Astrocyte (in vitro differentiated cells and primary cell): Measurements from ENCODE around the gene PRSS38. TPM values are rescaled to one million over a fixed set of nuclear protein-coding genes. Genes with fewer than 3 reads are reported as not detected.

Experiments used
- DNase-seq: peaks from one replicate; pipeline ENCODE4 v3.0.0-alpha.2; 2010; ENCODE audit warnings: low read depth
- FAIRE-seq: peaks from 2 replicates; lab custom pipeline; 2011; peaks lifted over from hg19 to GRCh38; lab: Jason Lieb, UNC
- H2AFZ ChIP-seq: 2 replicates; pipeline ENCODE4 v1.6.0; 2012; ENCODE audit warnings: low read depth, low read length, inconsistent platforms
- H3K27ac ChIP-seq: 2 replicates; pipeline ENCODE4 v1.5.1; 2011; ENCODE audit warnings: low read depth, low read length, inconsistent platforms
- H3K27me3 ChIP-seq: 2 replicates; pipeline ENCODE4 v1.6.0; 2011; ENCODE audit warnings: low read length, inconsistent platforms; ENCODE audit not compliant: insufficient read depth
- H3K36me3 ChIP-seq: 2 replicates; pipeline ENCODE4 v1.5.1; 2011; ENCODE audit warnings: low read length, inconsistent platforms; ENCODE audit not compliant: insufficient read depth
- H3K4me1 ChIP-seq: 2 replicates; pipeline ENCODE4 v1.5.1; 2011; ENCODE audit warnings: low read length, inconsistent platforms; ENCODE audit not compliant: insufficient read depth
- H3K4me2 ChIP-seq: 2 replicates; pipeline ENCODE4 v1.6.0; 2012; ENCODE audit warnings: low read length, inconsistent platforms
- H3K4me3 ChIP-seq: 2 replicates; pipeline ENCODE4 v1.5.1; 2011; ENCODE audit warnings: low read depth, mild to moderate bottlenecking, low read length, inconsistent platforms; ENCODE audit not compliant: insufficient read depth
- H3K79me2 ChIP-seq: 2 replicates; pipeline ENCODE4 v1.6.0; 2012; ENCODE audit warnings: mild to moderate bottlenecking, low read length, inconsistent platforms; ENCODE audit not compliant: insufficient read depth
- H3K9ac ChIP-seq: 2 replicates; pipeline ENCODE4 v1.6.0; 2012; ENCODE audit warnings: mild to moderate bottlenecking, low read length, inconsistent platforms
- H3K9me3 ChIP-seq: 2 replicates; pipeline ENCODE4 v1.5.1; 2012; ENCODE audit warnings: low read depth, mild to moderate bottlenecking, low read length, inconsistent platforms; ENCODE audit not compliant: insufficient read depth
- H4K20me1 ChIP-seq: 2 replicates; pipeline ENCODE4 v1.6.0; 2012; ENCODE audit warnings: low read length, inconsistent platforms; ENCODE audit not compliant: insufficient read depth
- H3K27ac Mint-ChIP-seq: one replicate; pipeline ENCODE4 v1.8.0; 2021; ENCODE audit warnings: mild to moderate bottlenecking, mixed read lengths; ENCODE audit not compliant: unreplicated experiment
- H3K27me3 Mint-ChIP-seq: one replicate; pipeline ENCODE4 v1.8.0; 2021; ENCODE audit warnings: low read depth, mixed read lengths; ENCODE audit not compliant: unreplicated experiment
- H3K36me3 Mint-ChIP-seq: one replicate; pipeline ENCODE4 v1.8.0; 2021; ENCODE audit warnings: low read depth, mixed read lengths; ENCODE audit not compliant: unreplicated experiment
- H3K4me1 Mint-ChIP-seq: one replicate; pipeline ENCODE4 v1.8.0; 2021; ENCODE audit warnings: low read depth, mixed read lengths; ENCODE audit not compliant: unreplicated experiment
- H3K4me3 Mint-ChIP-seq: one replicate; pipeline ENCODE4 v1.8.0; 2021; ENCODE audit warnings: mild to moderate bottlenecking, moderate library complexity, mixed read lengths; ENCODE audit not compliant: unreplicated experiment
- H3K9me3 Mint-ChIP-seq: one replicate; pipeline ENCODE4 v1.8.0; 2021; ENCODE audit warnings: mild to moderate bottlenecking, mixed read lengths; ENCODE audit not compliant: unreplicated experiment
- CTCF ChIP-seq: IDR thresholded peaks from 2 replicates; pipeline ENCODE4 v1.5.1; 2011; ENCODE audit warnings: low read depth, mild to moderate bottlenecking, inconsistent platforms, low read length, moderate library complexity; ENCODE audit not compliant: insufficient read depth
- EZH2 ChIP-seq: IDR thresholded peaks from 2 replicates; pipeline ENCODE4 v1.6.1; 2012; ENCODE audit warnings: mild to moderate bottlenecking, low read length, inconsistent platforms; ENCODE audit not compliant: insufficient read depth
- total RNA-seq: library from RNA; stranded (reverse); gene quantifications from 2 replicates; pipeline ENCODE4 v1.2.1, GENCODE V29; 2021

The PRSS38 gene
- total RNA-seq, 1 donor from 2014 or later, result not detected

GRCh38 chr1:227793948-227794816 lies 21.3 kb upstream of the PRSS38 start:
- no peak overlapping the region for H3K27ac Mint-ChIP-seq
- Histone ChIP-seq H4K20me1 (no peaks in the 10 kb centered on the region), H3K9me3 (no peaks in the 10 kb centered on the region), H3K79me2 (no peaks in the 10 kb centered on the region), H2AFZ (peak overlapping the region; percentile 11), H3K4me1 (peaks cover 25% of the 10 kb centered on the region), H3K36me3 (no peaks in the 10 kb centered on the region), H3K9ac (peak overlapping the region; percentile 30), H3K27me3 (peaks cover 4% of the 10 kb centered on the region), H3K27ac (peak overlapping the region; percentile 44), H3K4me2 (peak overlapping the region; percentile 77), H3K4me3 (peak overlapping the region; percentile 21)
- no peaks in the 10 kb centered on the region for H3K9me3 Mint-ChIP-seq
- no peak for TF ChIP-seq EZH2
- no peak for TF ChIP-seq CTCF
- peaks cover 18% of the 10 kb centered on the region for H3K27me3 Mint-ChIP-seq
- no peaks in the 10 kb centered on the region for H3K36me3 Mint-ChIP-seq
- H3K4me1 Mint-ChIP-seq, result peaks cover 4% of the 10 kb centered on the region
- peak; percentile 91 for DNase-seq
- no peak overlapping the region for H3K4me3 Mint-ChIP-seq
- FAIRE-seq, result no peak

GRCh38 chr1:227794817-227795192 lies 20.7 kb upstream of the PRSS38 start:
- no peaks in the 10 kb centered on the region for H3K9me3 ChIP-seq
- TF ChIP-seq CTCF (no peak), EZH2 (no peak)
- Mint-ChIP-seq H3K27ac (no peak overlapping the region), H3K4me3 (no peak overlapping the region), H3K4me1 (peaks cover 4% of the 10 kb centered on the region), H3K9me3 (no peaks in the 10 kb centered on the region), H3K27me3 (peaks cover 21% of the 10 kb centered on the region), H3K36me3 (no peaks in the 10 kb centered on the region)
- peaks cover 4% of the 10 kb centered on the region for H3K27me3 ChIP-seq
- peak overlapping the region; percentile 77 for H3K4me2 ChIP-seq
- H3K9ac ChIP-seq, result peak overlapping the region; percentile 21
- no peak for DNase-seq
- no peaks in the 10 kb centered on the region for H4K20me1 ChIP-seq
- H3K4me1 ChIP-seq, result peaks cover 20% of the 10 kb centered on the region
- FAIRE-seq, result no peak
- peak overlapping the region; percentile 11 for H2AFZ ChIP-seq
- H3K4me3 ChIP-seq, result no peak overlapping the region
- no peaks in the 10 kb centered on the region for H3K36me3 ChIP-seq
- peak overlapping the region; percentile 44 for H3K27ac ChIP-seq
- H3K79me2 ChIP-seq, result no peaks in the 10 kb centered on the region

GRCh38 chr1:227795732-227796131 lies 19.7 kb upstream of the PRSS38 start:
- H4K20me1 ChIP-seq, result no peaks in the 10 kb centered on the region
- no peaks in the 10 kb centered on the region for H3K36me3 Mint-ChIP-seq
- H3K36me3 ChIP-seq, result no peaks in the 10 kb centered on the region
- no peak overlapping the region for H3K4me3 Mint-ChIP-seq
- H3K4me1 Mint-ChIP-seq, result peaks cover 4% of the 10 kb centered on the region
- H3K27me3 Mint-ChIP-seq, result peaks cover 16% of the 10 kb centered on the region
- H3K27ac ChIP-seq, result no peak overlapping the region
- no peaks in the 10 kb centered on the region for H3K9me3 Mint-ChIP-seq
- DNase-seq, result no peak
- no peak for TF ChIP-seq CTCF
- no peak for TF ChIP-seq EZH2
- H3K27ac Mint-ChIP-seq, result no peak overlapping the region
- no peaks in the 10 kb centered on the region for H3K9me3 ChIP-seq
- H3K27me3 ChIP-seq, result peaks cover 4% of the 10 kb centered on the region
- H3K4me3 ChIP-seq, result no peak overlapping the region
- H3K79me2 ChIP-seq, result no peaks in the 10 kb centered on the region
- H3K4me1 ChIP-seq, result peaks cover 20% of the 10 kb centered on the region
- H3K9ac ChIP-seq, result no peak overlapping the region
- FAIRE-seq, result no peak
- H3K4me2 ChIP-seq, result no peak overlapping the region
- no peak overlapping the region for H2AFZ ChIP-seq
